ENCODE data around the gene EEIG1. TPM values are rescaled to one million over a fixed set of nuclear protein-coding genes. Genes with fewer than 3 reads are reported as not detected.
"Not testable (repeated sequence)": the region's sequence is repeated elsewhere in the genome, so short reads cannot be mapped to it uniquely, and the experiment has no call there.

EEIG1 gene
- total RNA-seq = 96.8 TPM

DNA sequence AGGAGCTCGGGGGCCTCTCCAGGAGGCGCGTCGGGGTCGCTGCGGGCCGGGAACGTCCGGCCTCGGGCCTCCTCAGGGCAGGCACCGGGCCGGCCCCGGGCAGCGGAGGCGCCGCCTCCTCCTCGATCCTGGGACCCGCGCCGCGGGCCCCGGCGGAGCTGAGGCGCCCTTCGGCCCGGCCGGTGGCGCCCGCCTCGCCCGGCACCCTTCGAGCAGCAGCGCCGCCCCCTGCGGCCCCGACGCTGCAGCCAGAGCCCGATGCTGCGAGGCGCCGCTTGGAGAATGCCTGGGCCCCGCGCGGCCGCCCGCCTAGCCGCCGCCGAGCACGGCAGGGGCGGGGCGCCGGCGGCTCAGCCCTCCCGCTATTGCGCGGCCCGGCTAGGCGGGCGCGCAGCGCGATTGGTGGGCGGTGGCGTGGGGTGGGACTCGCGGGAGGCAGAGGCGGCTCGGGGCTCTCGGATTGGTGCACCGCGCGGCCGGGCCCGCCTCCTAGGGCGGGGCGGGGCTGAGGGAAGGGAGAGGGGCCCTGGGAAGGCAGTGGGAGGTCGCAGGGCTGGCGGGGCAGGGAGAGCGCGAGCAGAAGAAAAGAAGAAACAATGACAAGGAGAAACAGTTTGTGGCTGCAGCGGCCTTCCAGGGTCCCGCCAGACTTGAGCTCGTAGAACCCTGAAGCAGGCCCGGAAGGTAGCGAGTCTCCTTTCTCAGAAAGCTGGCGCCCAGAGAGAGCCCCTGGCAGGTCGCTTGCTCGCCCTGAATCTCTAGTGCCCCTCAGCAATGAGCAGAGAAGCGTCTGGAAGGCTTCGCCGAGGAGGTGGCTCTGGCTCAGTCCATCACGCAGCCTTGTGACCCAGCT, at the start of gene EEIG1:
EEIG1 (minus strand) TSS at position 284 of the 853 bp plus-strand sequence. CDS start 852 bp downstream, outside the sequence.
- peak; percentile 94 for ATAC-seq
- peak; percentile 98 for DNase-seq (ENCODE audit: low spot score)
- intact Hi-C loops (cut with DNase I) = loop anchor here (10.0 kb wide), 1 partner anchor 54 kb away; no protein-coding TSS in a partner anchor

DNA sequence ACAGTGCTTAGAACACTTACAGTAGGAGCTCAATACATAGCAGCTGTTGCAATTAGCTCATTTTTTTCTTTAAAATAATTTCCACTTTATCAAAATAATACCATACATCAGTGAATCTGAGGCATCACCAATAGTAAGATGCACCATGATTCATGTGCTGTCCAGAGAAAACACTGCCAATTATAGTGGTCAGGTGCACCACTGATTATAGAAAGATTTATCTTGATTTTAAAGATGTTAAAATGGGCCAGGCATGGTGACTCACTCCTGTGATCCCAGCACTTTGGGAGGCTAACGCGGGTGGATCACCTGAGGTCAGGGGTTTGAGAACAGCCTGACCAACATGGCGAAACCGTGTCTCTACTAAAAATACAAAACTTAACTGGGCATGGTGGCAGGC, 46.9 kb upstream of the EEIG1 start:
- intact Hi-C loops (cut with DNase I) = no loop called here
- ATAC-seq (no peak), DNase-seq (ENCODE audit: low spot score) (no peak)

DNA sequence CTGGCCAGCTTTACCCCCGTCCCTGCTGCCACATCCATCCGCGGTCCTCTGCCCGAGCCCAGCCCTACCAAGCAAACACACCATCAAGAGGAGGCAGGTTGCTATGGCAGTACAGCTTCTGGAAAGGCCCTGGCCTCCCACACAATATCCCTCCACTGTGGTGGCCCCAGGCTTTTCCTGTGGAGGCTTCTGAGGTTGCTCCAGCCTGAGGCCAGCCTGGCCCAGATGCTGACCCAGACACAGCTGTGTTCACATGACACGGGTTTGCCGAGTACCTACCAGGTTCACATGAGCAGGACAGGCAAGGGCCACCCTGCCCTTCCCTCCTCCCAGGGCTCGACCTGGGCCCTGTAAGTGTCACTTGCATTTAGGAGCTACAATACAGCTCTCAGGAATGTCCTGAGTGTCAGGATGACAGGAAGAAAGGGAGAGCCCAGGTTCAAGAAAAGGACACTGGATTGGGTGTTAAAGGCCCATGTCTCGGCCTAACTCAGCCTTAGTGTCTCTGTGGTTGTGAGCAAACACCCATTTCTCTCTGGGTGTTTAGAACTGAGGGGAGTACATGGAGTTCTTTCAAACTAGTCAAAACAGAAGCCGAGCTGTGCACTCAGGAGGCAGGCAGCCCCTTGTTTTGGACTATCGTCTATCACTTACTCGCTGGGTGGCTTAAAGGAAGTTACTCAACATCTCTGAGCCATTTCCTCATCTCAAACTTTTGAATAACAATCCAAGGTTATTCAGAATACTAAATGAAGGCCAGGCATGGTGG, 46.2 kb upstream of the EEIG1 start:
- intact Hi-C loops (cut with DNase I) = no loop called here
- no peak for DNase-seq (ENCODE audit: low spot score)
- ATAC-seq = peak; percentile 21

DNA sequence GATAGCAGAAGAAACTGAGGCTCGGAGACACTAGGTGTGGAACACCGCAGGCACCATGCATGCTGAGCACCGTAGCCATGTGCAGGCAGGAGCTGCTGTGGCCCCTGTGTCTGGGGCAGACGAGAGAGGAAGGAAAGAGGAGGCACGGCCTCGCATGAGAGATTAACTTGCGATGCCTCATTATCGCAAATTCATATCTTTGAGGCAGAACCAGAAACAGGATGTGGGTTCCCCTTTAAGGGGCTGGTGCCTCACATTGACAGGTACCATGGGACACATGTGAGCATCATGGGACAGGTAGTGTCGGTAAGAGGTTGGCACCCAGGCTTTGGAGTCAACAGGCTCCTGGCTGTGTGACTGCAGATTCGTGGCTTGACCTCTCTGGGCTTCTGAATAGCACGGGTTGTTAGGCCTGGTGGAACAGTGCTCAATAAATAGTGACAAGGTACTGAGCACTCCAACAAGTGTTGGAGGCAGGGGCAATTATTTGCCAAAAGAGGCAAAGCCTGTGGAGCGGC, 45.5 kb upstream of the EEIG1 start:
- intact Hi-C loops (cut with DNase I) = no loop called here
- no peak for DNase-seq (ENCODE audit: low spot score)
- ATAC-seq = peak; percentile 53

DNA sequence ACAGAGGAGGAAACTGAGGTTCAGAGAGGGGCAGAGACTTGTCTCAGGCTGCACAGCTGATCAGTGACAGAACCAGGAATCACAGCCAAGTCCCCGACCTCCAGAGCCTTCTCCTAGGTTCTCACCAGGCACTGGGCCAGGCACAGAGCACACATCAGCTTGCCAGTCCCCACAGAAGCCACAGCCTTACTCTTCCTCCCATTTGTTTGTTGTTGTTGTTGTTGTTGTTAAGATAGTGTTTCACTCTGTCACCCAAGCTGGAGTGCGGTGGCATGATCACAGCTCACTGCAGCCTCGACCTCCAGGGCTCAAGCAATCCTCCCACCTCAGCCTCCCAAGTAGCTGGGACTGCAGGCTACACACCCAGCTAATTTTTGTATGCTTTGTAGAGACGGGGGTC, 44.9 kb upstream of the EEIG1 start:
- ATAC-seq (no peak), DNase-seq (ENCODE audit: low spot score) (no peak)
- intact Hi-C loops (cut with DNase I) = no loop called here

DNA sequence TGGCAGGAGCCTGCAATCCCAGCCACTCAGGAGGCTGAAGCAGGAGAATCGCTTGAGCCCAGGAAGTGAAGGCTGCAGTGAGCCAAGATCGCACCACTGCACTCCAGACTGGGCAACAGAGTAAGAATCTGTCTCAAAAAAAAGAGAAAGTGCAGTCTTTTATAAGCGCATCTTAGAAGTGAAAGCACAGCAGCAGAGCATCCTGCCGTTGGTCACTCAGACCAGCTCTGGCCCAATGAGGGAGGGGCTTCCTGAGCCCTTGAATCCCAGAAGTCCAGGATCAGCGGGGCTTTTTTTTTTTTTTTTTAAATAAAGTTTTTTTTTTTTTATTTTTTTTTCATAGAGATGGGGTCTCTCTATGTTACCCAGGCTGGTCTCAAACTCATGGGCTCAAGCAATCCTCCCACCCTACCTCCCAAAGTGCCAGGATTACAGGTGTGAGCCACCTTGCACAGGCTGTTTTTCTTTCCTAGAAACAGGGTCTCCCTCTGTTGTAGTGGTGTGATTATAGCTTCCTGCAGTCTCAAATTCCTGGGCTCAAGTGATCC, 44.0 kb upstream of the EEIG1 start:
- intact Hi-C loops (cut with DNase I) = no loop called here
- ATAC-seq (no peak), DNase-seq (ENCODE audit: low spot score) (no peak)

DNA sequence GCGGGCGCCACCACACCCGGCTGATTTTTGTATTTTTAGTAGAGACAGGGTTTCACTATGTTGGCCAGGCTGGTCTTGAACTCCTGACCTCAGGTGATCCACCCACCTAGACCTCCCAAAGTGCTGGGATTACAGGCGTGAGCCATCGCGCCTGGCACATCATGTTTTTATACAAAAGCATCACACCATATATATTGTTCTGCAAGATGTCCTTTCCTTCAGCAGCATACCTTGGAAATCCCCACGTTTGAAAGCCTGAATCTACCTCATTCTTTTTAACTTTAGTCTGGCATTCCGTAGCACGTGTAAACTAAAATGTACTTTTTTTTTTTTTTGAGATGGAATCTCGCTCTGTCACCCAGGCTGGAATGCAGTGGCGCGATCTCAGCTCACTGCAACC, 42.9 kb upstream of the EEIG1 start:
- DNase-seq (ENCODE audit: low spot score); ATAC-seq; intact Hi-C loops (cut with DNase I): not testable (repeated sequence)

DNA sequence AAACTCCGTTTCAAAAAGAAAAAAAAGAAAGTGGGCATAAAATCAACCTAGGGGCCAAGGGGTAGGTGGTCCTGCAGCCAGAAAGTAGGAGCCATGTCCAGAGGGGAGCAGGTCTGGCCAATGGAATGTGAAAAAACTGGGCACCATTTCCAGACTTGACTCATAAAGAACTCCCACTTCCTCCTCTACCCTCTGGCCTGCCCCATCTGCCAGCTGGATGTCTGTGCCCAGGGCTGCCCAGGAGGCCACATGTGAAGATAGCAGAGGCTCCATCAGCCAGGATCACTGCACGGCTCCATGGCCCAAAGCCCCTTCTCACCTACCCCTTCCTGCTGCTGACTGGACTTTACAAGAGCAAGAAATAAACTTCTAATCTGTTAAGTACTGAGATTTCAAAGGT, 42.1 kb upstream of the EEIG1 start:
- DNase-seq (ENCODE audit: low spot score) = no peak
- ATAC-seq = peak; percentile 13
- intact Hi-C loops (cut with DNase I) = no loop called here

DNA sequence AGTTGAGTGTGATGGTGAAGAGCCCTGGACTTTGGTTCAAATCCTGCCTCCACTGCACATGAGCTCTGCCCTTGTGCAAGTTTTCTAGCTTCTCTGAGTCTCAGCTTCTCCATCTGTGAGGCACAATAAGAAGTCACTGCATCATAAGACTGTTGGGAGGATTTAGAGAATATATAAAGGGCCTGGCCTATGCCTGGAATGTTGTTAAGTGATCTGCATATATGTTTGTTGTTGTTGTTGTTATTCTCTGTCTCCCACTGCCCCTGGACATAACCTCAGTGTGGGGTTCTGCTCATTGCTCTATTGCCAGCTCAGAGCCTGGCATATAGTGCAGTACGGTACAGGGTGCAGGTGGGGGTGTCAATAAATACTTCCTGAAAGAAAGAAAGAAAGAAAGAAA, 40.3 kb upstream of the EEIG1 start:
- no peak for DNase-seq (ENCODE audit: low spot score)
- no peak for ATAC-seq
- intact Hi-C loops (cut with DNase I) = no loop called here

DNA sequence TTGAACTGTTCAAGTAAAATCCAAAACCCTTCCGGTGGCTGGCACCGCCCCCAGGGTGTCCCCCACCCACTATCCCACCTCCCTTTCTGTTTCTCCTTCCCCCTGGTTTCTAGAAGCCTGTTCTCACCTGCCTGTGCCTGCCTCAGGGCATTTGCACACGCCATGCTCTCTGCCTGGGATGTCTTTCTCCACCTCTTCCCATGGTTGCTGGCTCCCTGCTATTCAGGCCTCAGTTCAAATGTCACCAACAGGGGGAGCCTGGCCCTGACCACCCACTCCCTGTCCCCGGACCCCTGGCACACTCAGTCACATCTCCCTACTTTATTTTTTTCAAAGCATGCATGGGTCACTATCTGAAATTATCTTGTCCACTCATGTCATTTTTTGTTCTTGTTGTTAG, 39.9 kb upstream of the EEIG1 start:
- intact Hi-C loops (cut with DNase I) = no loop called here
- ATAC-seq = no peak
- no peak for DNase-seq (ENCODE audit: low spot score)

DNA sequence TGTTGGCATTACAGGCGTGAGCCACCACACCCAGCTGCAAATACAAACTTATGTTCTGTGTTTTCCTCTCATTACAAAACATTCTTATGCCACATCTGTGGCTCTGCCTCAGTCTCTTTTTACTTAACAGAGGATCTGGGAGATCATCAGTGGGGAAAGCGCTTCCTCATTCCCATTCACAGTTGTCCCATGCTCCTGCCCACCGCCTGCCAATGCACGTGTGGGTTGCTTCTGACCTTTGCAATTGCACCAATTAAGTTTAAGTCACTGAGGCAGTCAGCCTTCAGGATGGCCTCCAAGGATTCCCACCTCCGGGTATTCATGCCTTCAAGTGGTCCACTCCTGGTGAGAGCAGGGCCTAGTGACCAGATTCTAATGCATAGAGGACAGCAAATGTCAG, 34.9 kb upstream of the EEIG1 start:
- ATAC-seq (no peak), DNase-seq (ENCODE audit: low spot score) (no peak)
- intact Hi-C loops (cut with DNase I) = no loop called here

DNA sequence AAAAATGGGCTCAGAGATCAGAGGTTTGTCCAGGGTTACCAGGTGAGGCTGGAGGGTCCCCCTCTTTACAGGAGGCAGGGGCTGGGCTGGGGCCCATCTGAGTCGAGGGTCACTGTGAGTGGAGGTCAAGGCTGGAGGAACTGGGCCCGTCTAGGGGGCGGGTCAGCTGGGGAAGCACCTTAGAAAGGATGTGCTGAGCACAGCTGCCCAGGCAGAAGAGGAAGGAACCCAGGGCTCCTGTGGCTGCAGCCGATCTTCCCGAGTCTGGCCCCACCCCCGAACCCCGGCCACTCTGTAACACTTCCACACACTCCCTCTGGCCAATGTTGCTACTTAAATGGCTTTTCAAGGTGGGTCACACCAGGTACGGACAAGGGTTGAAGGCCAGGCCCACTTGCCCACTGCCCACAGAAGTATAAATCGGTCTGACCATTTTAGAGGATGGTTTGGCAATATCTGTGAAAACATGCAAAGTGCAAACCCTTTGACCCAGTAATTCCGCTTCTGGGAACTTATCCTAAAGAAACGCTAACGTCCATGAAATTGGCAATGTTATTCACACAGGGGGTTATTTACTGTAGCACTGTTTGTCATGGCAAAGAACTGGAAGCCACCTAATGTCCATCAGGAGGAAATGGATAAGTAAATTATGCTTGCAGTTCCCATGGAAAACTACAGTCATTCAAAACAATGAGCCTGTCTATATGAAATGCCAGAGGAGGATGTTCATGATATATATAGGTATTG, 30.5 kb upstream of the EEIG1 start:
- no peak for DNase-seq (ENCODE audit: low spot score)
- ATAC-seq = peak; percentile 43
- intact Hi-C loops (cut with DNase I) = no loop called here

DNA sequence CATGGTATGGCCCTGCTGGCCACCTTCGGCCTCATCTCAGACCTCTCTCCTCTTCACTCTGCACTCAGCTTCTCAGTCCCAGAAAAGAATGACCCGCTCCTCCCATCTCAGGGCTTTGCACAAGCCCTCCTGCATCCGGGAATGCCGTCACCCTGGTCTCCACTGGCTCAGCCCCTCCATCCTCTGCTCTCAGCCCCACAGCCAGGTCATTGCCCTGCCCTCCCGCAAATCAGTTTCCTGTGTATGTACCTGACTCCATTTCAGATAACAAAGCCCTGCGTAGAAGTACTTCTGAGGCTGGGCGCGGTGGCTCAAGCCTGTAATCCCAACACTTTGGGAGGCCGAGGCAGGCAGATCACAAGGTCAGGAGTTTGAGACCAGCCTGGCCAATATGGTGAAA, 28.9 kb upstream of the EEIG1 start:
- no peak for DNase-seq (ENCODE audit: low spot score)
- no peak for ATAC-seq
- intact Hi-C loops (cut with DNase I) = no loop called here

DNA sequence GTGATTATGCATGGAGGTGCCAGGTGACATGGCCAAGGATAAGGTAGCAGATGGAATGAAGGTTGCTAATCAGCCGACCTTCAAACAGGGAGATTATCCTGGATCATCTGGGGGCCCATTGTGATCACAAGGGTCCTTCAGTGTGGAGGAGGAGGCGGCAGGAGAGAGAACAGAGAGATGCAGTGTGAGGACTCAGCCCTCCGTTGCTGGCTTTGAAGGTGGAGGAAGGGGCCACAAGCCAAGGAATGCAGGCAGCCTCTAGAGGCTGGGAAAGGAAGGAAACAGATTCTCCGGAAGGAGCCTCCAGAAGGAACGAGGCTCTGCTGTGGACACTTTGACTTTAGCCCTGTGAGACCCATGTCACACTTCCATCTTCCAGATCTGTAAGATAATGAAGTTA, 27.4 kb upstream of the EEIG1 start:
- DNase-seq (ENCODE audit: low spot score) (no peak), ATAC-seq (no peak)
- intact Hi-C loops (cut with DNase I) = no loop called here

DNA sequence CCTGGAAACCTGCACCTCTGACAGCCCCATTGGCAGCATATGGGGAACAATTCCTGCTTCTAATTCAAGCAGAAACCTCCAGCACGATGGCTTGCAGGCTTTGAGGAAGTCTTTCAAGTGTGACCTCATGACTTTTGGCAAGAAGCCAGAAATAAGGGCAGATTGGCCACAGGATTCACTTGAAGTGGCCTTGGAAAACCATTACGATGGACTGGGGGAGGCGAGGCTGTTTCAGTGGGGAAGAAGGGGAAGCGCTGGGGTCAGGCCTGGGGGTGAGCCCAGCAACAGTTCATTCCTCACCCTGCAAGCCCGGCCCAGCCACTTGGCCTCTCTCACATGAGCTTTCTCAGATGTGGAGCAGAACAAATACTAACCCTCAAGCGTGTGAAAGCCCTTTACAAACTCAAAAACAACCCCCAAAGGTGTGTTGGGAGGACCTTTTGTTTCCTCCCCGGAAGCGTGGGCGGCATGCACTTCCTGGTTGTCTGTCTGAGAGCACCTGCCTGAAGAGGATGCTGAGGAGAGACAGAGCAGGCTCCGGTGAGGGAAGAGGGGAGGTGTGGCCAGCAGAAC, 26.9 kb upstream of the EEIG1 start:
- DNase-seq (ENCODE audit: low spot score) (no peak), ATAC-seq (peak; percentile 58)
- intact Hi-C loops (cut with DNase I) = no loop called here

DNA sequence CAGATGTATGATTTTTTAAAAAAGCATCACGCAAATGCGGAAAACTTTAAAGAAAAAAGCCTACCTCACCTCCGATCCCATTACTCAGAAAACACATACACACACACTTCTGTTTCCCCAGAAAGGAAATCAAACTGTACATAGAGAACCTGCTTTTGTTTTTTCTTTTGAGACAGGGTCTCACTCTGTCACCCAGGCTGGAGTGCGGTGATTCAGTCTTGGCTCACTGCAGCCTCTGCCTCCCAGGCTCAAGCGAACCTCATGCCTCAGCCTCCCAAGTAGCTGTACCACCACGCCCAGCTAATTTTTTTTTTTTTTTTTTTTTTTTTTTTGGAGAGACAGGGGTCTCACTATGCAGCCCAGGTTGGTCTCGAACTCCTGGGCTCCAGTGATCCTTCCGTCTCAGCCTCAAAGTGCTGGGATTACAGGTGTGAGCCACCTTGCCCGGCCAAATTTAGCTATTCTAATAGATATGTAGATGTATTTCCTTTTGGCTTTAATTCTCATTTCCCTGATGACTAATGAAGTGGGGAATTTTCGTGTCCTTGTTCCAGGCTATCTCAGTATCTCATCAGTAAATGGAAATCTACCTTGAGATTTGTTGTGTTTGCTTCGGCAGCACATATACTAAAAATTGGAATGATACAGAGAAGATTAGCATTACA, 25.7 kb upstream of the EEIG1 start:
- intact Hi-C loops (cut with DNase I) = no loop called here
- no peak for DNase-seq (ENCODE audit: low spot score)
- ATAC-seq = no peak

DNA sequence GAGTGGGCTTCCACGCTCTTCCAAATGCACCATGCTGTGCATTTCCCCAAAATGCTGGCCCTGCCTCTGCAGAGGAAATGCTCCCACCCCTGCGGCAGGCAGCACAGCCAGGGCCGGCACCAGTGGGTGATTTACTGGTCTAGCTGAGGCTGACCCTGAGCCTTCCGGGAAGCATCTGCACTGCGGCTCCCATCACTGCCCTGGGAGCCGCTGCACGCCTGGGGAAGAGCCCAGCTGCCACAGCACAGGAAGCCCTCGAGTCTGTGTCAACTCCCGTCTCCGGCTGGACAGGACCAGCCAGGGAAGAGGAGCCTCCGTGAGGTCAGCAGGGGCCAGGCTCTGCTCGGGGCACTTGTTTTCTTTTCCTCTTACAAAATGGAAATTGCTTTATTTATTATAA, 25.1 kb upstream of the EEIG1 start:
- ATAC-seq = peak; percentile 65
- no peak for DNase-seq (ENCODE audit: low spot score)
- intact Hi-C loops (cut with DNase I) = no loop called here

DNA sequence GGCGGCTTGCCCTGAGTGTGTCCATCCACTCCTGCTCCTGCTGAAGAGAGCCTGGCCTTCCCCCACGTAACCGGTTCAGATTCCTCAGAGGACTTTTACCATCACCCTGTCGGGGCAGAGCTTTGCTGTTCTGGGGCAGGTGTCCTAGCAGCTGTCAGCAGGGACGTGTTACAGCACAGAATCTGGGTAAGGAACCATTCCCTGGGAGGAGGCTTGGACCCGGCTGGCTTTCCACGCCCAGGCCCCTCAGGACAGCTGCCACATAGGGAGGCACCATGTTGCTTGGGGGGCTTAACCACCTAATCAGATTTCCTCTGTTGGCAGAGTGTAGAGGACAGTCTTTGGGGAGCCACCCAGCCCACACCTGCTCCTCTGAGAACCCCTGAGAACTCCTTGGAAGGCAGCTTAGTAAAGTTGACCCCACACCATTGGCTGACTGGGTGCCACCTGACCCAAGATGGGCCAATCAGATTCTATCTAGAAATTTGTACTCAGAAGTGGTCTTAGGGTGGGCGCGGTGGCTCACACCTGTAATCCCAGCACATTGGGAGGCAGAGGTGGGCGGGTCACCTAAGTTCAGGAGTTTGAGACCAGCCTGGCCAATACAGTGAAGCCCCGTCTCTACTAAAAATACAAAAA, 23.3 kb upstream of the EEIG1 start:
- ATAC-seq = no peak
- intact Hi-C loops (cut with DNase I) = no loop called here
- no peak for DNase-seq (ENCODE audit: low spot score)
